PFSK-1 (cell line): ENCODE measurements around the gene EMILIN1.

ENCODE experiments used
- POLR2AphosphoS5 ChIP-seq: IDR thresholded peaks from 2 replicates; pipeline ENCODE4 v1.6.1; 2012; ENCODE audit warnings: low read depth, mild to moderate bottlenecking, control low read depth, low read length, moderate library complexity
- REST ChIP-seq, 2 experiments: IDR thresholded peaks; 2 replicates each; pipeline versions ENCODE4 v1.6.1 to v1.8.0; 2011 to 2012; ENCODE audit warnings: low read depth in 2 of 2, low read length in 2 of 2, control low read depth in 1 of 2, inconsistent platforms in 1 of 2, mild to moderate bottlenecking in 1 of 2, moderate library complexity in 1 of 2; ENCODE audit not compliant: insufficient read depth in 1 of 2
- SIN3A ChIP-seq: IDR thresholded peaks from 2 replicates; pipeline ENCODE4 v1.6.1; 2012; ENCODE audit warnings: mild to moderate bottlenecking, low read length, moderate library complexity, borderline replicate concordance; ENCODE audit not compliant: insufficient read depth

GRCh38 chr2:27081984-27082772 is 3.8 kb downstream of the EMILIN1 start:
- TF ChIP-seq REST (IDR thresholded peaks at IDR 0.05; ENCODE audit: insufficient read depth in 1 of 2, low read depth in 2 of 2, low read length in 2 of 2) = no peak
- no peak for TF ChIP-seq SIN3A
- TF ChIP-seq POLR2AphosphoS5 = no peak
